GM04504 (cell line): ENCODE results near the gene ENPP6.
"Not testable (repeated sequence)": the region's sequence is repeated elsewhere in the genome, so short reads cannot be mapped to it uniquely, and the experiment has no call there.

Source experiments
- DNase-seq: peaks from one replicate; pipeline ENCODE4 v3.0.0-alpha.2; 2012; ENCODE audit warnings: low read depth

The ENPP6 gene

DNA sequence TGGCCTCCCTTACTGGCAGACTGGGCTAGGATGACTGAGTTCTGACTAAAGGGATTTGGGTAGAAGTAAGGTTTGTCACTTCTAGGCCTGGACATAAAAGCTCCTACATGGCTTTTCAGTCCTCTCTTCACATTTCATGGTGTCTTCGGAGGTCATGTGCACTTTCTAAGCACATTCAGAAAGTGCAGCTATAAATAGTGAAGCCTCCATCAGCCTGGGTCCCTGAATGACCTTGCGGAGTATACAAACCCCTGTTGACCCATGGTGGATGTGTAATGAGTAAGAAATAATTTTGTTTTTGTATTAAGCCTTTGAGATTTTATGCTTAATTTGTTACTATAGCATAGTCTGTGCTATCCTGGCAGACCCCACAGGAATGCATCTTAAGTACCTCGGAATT lies 158.6 kb downstream of the ENPP6 start:
- DNase-seq, result no peak

- no peak for DNase-seq
Measured at GRCh38 chr4:184058026-184058425, 159.6 kb downstream of the ENPP6 start.

DNA sequence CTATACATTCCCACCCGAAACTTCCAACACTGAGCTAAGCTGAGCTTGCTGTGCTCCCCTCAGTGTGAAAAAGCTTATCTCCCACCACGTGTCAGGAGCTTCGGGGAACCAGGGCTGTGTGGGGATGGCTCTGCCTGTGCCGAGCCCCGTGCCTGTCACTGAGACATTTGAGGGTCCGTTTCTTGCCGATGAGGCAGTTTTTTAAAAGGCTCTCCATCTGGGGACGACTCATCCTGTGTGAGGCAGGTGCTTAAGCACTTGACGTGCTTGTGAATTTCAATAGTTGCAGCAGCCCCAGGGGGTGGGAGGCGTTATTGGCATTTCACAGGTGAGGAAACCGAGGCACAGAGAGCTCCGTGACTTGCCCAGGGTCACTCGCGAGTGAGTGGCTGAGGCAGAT lies 160.8 kb downstream of the ENPP6 start:
- no peak for DNase-seq

- DNase-seq, result no peak
Measured at GRCh38 chr4:184053434-184053833, 164.2 kb downstream of the ENPP6 start.

DNA sequence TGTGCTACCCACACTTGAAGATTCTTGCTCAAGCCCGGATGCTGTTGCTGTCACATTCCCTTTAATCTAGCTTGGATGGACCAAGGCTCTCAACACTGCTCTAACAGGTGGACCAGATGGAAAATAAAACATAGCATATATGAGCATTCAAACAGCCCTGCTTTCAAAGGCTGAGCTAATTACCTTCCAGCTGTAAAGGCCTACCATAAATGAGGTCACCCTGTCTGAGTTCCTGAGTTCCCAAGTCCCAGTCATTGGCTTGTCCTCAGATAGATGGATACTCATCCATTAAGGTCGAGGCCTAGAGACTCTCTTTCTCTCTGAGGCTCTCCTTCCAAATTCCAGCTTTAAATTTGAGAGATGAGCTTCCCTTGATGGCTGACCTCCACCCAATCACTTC lies 165.1 kb downstream of the ENPP6 start:
- DNase-seq, result no peak

- not testable (repeated sequence) for DNase-seq
Measured at GRCh38 chr4:184051262-184051661, 166.4 kb downstream of the ENPP6 start.

GRCh38 chr4:184046148-184046547 lies 171.5 kb downstream of the ENPP6 start:
- no peak for DNase-seq

GRCh38 chr4:184041156-184041555 lies 176.5 kb downstream of the ENPP6 start:
- no peak for DNase-seq

GRCh38 chr4:184039963-184040383 lies 177.7 kb downstream of the ENPP6 start:
- DNase-seq, result no peak
